Measurements from ENCODE around the gene GAREM1.

The GAREM1 gene

GRCh38 chr18:32310774-32311173 lies 159.9 kb downstream of the GAREM1 start:
- no peak for FAIRE-seq
- no peak for DNase-seq (ENCODE audit: insufficient read length)
- TF ChIP-seq POLR2AphosphoS5 (IDR thresholded peaks at IDR 0.05; ENCODE audit: low read depth, low read length) (no peak), TAF1 (IDR thresholded peaks at IDR 0.05; ENCODE audit: borderline replicate concordance, low read depth, low read length) (no peak), POLR2A (IDR thresholded peaks at IDR 0.05; ENCODE audit: low read depth, low read length) (no peak)

GRCh38 chr18:32310101-32310500 lies 160.6 kb downstream of the GAREM1 start:
- FAIRE-seq (no peak), DNase-seq (ENCODE audit: insufficient read length) (no peak)
- TF ChIP-seq TAF1 (IDR thresholded peaks at IDR 0.05; ENCODE audit: borderline replicate concordance, low read depth, low read length) (no peak), POLR2AphosphoS5 (IDR thresholded peaks at IDR 0.05; ENCODE audit: low read depth, low read length) (no peak), POLR2A (IDR thresholded peaks at IDR 0.05; ENCODE audit: low read depth, low read length) (no peak)

GRCh38 chr18:32308493-32309120 lies 162.1 kb downstream of the GAREM1 start:
- FAIRE-seq (no peak), DNase-seq (ENCODE audit: insufficient read length) (no peak)
- no peak for TF ChIP-seq POLR2AphosphoS5 (IDR thresholded peaks at IDR 0.05; ENCODE audit: low read depth, low read length)
- no peak for TF ChIP-seq TAF1 (IDR thresholded peaks at IDR 0.05; ENCODE audit: borderline replicate concordance, low read depth, low read length)

GRCh38 chr18:32303400-32303799 lies 167.3 kb downstream of the GAREM1 start:
- TF ChIP-seq TAF1 (IDR thresholded peaks at IDR 0.05; ENCODE audit: borderline replicate concordance, low read depth, low read length), result no peak
- no peak for TF ChIP-seq POLR2AphosphoS5 (IDR thresholded peaks at IDR 0.05; ENCODE audit: low read depth, low read length)
- TF ChIP-seq POLR2A (IDR thresholded peaks at IDR 0.05; ENCODE audit: low read depth, low read length), result no peak
- DNase-seq (ENCODE audit: insufficient read length) (no peak), FAIRE-seq (no peak)

- FAIRE-seq (no peak), DNase-seq (ENCODE audit: insufficient read length) (no peak)
- TF ChIP-seq POLR2A (IDR thresholded peaks at IDR 0.05; ENCODE audit: low read depth, low read length) (no peak), POLR2AphosphoS5 (IDR thresholded peaks at IDR 0.05; ENCODE audit: low read depth, low read length) (no peak), TAF1 (IDR thresholded peaks at IDR 0.05; ENCODE audit: borderline replicate concordance, low read depth, low read length) (no peak)
These were observed 167.9 kb downstream of the GAREM1 start for GRCh38 chr18:32302806-32303205.

- TF ChIP-seq POLR2AphosphoS5 (IDR thresholded peaks at IDR 0.05; ENCODE audit: low read depth, low read length), result no peak
- no peak for TF ChIP-seq TAF1 (IDR thresholded peaks at IDR 0.05; ENCODE audit: borderline replicate concordance, low read depth, low read length)
- no peak for TF ChIP-seq POLR2A (IDR thresholded peaks at IDR 0.05; ENCODE audit: low read depth, low read length)
- DNase-seq (ENCODE audit: insufficient read length) (no peak), FAIRE-seq (peak; percentile 9)
These were observed 168.5 kb downstream of the GAREM1 start for GRCh38 chr18:32301976-32302743.

- DNase-seq (ENCODE audit: insufficient read length), result no peak
- TF ChIP-seq POLR2AphosphoS5 (IDR thresholded peaks at IDR 0.05; ENCODE audit: low read depth, low read length), result no peak
- no peak for TF ChIP-seq TAF1 (IDR thresholded peaks at IDR 0.05; ENCODE audit: borderline replicate concordance, low read depth, low read length)
- no peak for TF ChIP-seq POLR2A (IDR thresholded peaks at IDR 0.05; ENCODE audit: low read depth, low read length)
- FAIRE-seq, result no peak
These were observed 169.3 kb downstream of the GAREM1 start for GRCh38 chr18:32301361-32301760.

- no peak for FAIRE-seq
- DNase-seq (ENCODE audit: insufficient read length), result no peak
- no peak for TF ChIP-seq POLR2AphosphoS5 (IDR thresholded peaks at IDR 0.05; ENCODE audit: low read depth, low read length)
- no peak for TF ChIP-seq TAF1 (IDR thresholded peaks at IDR 0.05; ENCODE audit: borderline replicate concordance, low read depth, low read length)
- no peak for TF ChIP-seq POLR2A (IDR thresholded peaks at IDR 0.05; ENCODE audit: low read depth, low read length)
These were observed 169.8 kb downstream of the GAREM1 start for GRCh38 chr18:32300914-32301313.

- FAIRE-seq (no peak), DNase-seq (ENCODE audit: insufficient read length) (no peak)
- TF ChIP-seq TAF1 (IDR thresholded peaks at IDR 0.05; ENCODE audit: borderline replicate concordance, low read depth, low read length), result no peak
- TF ChIP-seq POLR2AphosphoS5 (IDR thresholded peaks at IDR 0.05; ENCODE audit: low read depth, low read length), result no peak
- no peak for TF ChIP-seq POLR2A (IDR thresholded peaks at IDR 0.05; ENCODE audit: low read depth, low read length)
These were observed 171.2 kb downstream of the GAREM1 start for GRCh38 chr18:32299484-32299883.

GRCh38 chr18:32298171-32298667 lies 172.5 kb downstream of the GAREM1 start:
- TF ChIP-seq POLR2A (IDR thresholded peaks at IDR 0.05; ENCODE audit: low read depth, low read length) (no peak), POLR2AphosphoS5 (IDR thresholded peaks at IDR 0.05; ENCODE audit: low read depth, low read length) (no peak), TAF1 (IDR thresholded peaks at IDR 0.05; ENCODE audit: borderline replicate concordance, low read depth, low read length) (no peak)
- no peak for FAIRE-seq
- no peak for DNase-seq (ENCODE audit: insufficient read length)

GRCh38 chr18:32297579-32298170 lies 173.0 kb downstream of the GAREM1 start:
- TF ChIP-seq POLR2A (IDR thresholded peaks at IDR 0.05; ENCODE audit: low read depth, low read length) (no peak), POLR2AphosphoS5 (IDR thresholded peaks at IDR 0.05; ENCODE audit: low read depth, low read length) (no peak), TAF1 (IDR thresholded peaks at IDR 0.05; ENCODE audit: borderline replicate concordance, low read depth, low read length) (no peak)
- no peak for DNase-seq (ENCODE audit: insufficient read length)
- no peak for FAIRE-seq
